Measurements from ENCODE around the gene RMI2. TPM values are rescaled to one million over a fixed set of nuclear protein-coding genes. Genes with fewer than 3 reads are reported as not detected.
A peak's percentile ranks its signal among the peaks of the same experiment; 100 is the strongest.

Gene RMI2
- total RNA-seq, 1 donor from 2014 or later, result 32.5 TPM

DNA sequence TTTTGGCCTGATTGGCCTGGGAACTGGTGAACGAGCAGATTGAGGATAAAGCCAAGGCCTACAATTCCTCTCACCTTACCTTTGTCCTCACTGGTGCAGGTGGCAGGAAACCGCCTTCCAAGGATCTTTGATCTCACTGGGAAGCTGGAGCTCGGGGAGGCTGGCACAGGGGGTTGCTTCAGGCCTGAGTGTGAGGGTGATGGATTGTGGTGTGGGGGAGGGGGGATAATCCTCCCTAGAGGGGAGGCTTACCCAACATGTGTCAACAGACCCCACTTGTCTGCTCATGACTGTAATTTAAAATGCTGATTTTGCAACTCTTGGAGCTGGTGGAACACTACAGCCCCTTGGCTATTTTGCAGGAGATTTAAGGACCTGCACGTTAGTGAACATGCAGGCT is 4.5 kb upstream of the RMI2 start:
- Mint-ChIP-seq H3K4me3 (ENCODE audit: low read depth) (no peak overlapping the region), H3K27ac (no peak overlapping the region), H3K36me3 (ENCODE audit: insufficient read depth) (peaks cover 4% of the 10 kb centered on the region), H3K4me1 (ENCODE audit: low read depth) (peaks cover 4% of the 10 kb centered on the region), H3K27me3 (no peaks in the 10 kb centered on the region), H3K9me3 (ENCODE audit: low read depth) (no peaks in the 10 kb centered on the region)
- DNase-seq (ENCODE audit: low spot score, unreplicated experiment), result no peak
- TF ChIP-seq, protein P1, sequence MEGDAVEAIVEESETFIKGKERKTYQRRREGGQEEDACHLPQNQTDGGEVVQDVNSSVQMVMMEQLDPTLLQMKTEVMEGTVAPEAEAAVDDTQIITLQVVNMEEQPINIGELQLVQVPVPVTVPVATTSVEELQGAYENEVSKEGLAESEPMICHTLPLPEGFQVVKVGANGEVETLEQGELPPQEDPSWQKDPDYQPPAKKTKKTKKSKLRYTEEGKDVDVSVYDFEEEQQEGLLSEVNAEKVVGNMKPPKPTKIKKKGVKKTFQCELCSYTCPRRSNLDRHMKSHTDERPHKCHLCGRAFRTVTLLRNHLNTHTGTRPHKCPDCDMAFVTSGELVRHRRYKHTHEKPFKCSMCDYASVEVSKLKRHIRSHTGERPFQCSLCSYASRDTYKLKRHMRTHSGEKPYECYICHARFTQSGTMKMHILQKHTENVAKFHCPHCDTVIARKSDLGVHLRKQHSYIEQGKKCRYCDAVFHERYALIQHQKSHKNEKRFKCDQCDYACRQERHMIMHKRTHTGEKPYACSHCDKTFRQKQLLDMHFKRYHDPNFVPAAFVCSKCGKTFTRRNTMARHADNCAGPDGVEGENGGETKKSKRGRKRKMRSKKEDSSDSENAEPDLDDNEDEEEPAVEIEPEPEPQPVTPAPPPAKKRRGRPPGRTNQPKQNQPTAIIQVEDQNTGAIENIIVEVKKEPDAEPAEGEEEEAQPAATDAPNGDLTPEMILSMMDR (IDR thresholded peaks at IDR 0.05; ENCODE audit: unreplicated experiment), result no peak

DNA sequence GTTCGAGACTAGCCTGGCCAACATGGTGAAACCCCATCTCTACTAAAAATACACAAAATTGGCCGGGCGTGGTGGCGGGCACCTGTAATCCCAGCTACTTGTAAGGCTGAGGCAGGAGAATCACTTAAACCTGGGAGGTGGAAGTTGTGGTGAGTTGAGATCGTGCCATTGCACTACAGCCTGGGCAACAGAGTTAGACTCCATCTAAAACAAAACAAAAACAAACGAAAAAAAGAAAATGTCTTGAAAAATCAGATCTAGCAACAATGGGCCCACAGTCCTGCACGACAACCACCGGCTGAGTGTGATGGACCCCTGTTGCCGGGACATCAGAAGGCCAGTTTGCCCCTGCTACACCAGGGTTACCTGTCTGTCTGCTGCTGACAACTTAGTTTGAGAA is 3.9 kb upstream of the RMI2 start:
- H3K4me3 Mint-ChIP-seq (ENCODE audit: low read depth), result no peak overlapping the region
- H3K4me1 Mint-ChIP-seq (ENCODE audit: low read depth), result peaks cover 6% of the 10 kb centered on the region
- TF ChIP-seq, protein P1 (IDR thresholded peaks at IDR 0.05; ENCODE audit: unreplicated experiment), result no peak
- no peaks in the 10 kb centered on the region for H3K27me3 Mint-ChIP-seq
- no peak for DNase-seq (ENCODE audit: low spot score, unreplicated experiment)
- no peaks in the 10 kb centered on the region for H3K9me3 Mint-ChIP-seq (ENCODE audit: low read depth)
- H3K36me3 Mint-ChIP-seq (ENCODE audit: insufficient read depth), result peaks cover 3% of the 10 kb centered on the region
- H3K27ac Mint-ChIP-seq, result no peak overlapping the region

DNA sequence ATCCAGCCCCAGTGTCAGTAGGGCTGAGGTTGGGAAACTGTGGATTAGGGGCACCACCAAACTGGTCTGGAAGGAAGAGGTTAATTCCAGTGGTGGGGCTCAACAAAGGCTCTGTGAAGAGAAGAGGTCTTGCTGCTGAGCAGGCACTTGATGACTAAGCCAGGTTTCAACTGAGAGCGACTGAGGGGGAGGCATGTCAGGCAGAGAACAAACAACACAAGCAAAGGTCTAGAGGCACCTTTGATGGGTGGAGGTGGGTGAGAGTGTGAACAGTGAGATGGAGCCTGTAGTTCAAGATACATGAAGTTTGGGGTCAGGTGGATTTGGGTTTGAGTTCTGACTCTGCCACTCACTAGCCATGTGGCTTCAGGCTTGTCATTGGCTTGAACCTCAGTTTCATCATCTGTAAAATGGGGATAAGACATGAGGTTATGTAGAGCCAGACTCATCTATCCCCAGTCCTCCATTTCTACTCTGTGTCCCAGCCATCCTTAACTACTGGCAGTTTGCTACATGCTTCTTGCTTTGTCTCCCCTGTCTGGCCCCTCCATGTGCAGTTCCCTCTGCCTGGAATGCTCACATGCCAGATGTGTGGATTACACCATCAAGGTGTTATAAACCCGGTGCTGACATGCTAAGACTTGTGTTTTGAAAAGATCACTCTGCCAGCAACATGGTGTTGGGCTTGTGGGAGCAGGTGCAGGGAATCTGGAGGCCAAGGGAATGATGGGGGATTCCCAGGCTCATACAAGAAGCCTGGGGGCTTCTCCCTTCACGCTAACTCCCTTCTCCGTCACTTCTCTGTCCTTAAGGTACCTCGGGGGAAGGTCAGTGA is 3.0 kb upstream of the RMI2 start:
- TF ChIP-seq, protein P1 (IDR thresholded peaks at IDR 0.05; ENCODE audit: unreplicated experiment), result no peak
- Mint-ChIP-seq H3K36me3 (ENCODE audit: insufficient read depth) (peaks cover 2% of the 10 kb centered on the region), H3K9me3 (ENCODE audit: low read depth) (no peaks in the 10 kb centered on the region), H3K27ac (peak overlapping the region; percentile 71), H3K27me3 (no peaks in the 10 kb centered on the region), H3K4me3 (ENCODE audit: low read depth) (no peak overlapping the region), H3K4me1 (ENCODE audit: low read depth) (peaks cover 6% of the 10 kb centered on the region)
- DNase-seq (ENCODE audit: low spot score, unreplicated experiment), result no peak

DNA sequence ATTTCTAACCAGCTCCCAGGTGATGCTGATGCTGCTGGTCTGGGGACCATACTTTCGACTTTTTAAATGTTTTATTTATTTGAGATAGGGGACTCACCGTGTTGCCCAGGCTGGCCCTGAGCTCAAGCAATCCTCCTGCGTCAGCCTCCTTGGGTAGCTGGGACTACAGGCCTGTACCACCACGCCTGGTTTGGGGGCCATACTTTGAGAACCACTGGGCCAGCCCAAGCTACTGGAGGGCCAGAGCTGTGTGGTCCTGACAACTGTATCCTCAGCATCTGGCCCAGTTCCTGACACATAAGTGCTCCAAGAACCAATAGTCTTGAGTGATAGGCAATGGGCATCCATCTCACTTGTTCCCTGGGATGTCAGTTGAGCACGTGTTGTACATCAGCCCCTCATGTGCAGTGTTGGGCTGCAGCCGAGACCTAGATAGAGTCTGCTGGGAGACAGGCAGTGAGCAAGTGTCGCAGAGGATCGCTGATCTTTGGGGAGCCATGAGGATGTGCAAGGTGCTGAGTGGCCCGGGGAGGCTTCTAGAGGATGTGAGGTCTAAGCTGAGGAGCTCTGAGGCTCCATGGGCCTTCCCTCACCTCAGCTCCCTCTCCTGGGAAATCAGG is 1.6 kb downstream of the RMI2 start:
- peaks cover 7% of the 10 kb centered on the region for H3K4me1 Mint-ChIP-seq (ENCODE audit: low read depth)

DNA sequence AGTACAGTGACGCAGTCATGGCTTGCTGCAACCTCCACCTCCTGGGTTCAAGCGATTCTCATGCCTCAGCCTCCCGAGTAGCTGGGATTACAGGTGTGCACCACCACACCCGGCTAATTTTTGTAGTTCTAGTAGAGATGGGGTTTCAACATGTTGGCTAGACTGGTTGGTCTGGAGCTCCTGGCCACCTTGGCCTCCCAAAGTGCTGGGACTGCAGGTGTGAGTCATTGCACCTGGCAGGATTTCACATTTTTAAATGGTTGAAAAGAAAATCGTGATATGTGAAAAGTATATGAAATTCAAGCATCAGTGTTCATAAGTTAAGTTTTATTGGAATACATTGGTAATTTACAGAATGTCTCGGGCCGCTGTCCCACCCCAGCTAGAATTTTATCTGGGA is 2.6 kb downstream of the RMI2 start:
- H3K4me3 Mint-ChIP-seq (ENCODE audit: low read depth), result no peak overlapping the region
- no peak overlapping the region for H3K27ac Mint-ChIP-seq
- H3K36me3 Mint-ChIP-seq (ENCODE audit: insufficient read depth), result peaks cover under 1% of the 10 kb centered on the region

More for the DNA sequence above, 1.6 kb downstream of the RMI2 start:
- Mint-ChIP-seq H3K27me3 (no peaks in the 10 kb centered on the region), H3K36me3 (ENCODE audit: insufficient read depth) (no peaks in the 10 kb centered on the region), H3K27ac (no peak overlapping the region), H3K4me3 (ENCODE audit: low read depth) (peak overlapping the region; percentile 85), H3K9me3 (ENCODE audit: low read depth) (no peaks in the 10 kb centered on the region)
- DNase-seq (ENCODE audit: low spot score, unreplicated experiment), result no peak
- TF ChIP-seq, protein P1 (IDR thresholded peaks at IDR 0.05; ENCODE audit: unreplicated experiment), result no peak

More for the DNA sequence above, 2.6 kb downstream of the RMI2 start:
- no peaks in the 10 kb centered on the region for H3K9me3 Mint-ChIP-seq (ENCODE audit: low read depth)
- H3K4me1 Mint-ChIP-seq (ENCODE audit: low read depth), result peaks cover 7% of the 10 kb centered on the region
- no peaks in the 10 kb centered on the region for H3K27me3 Mint-ChIP-seq
- no peak for DNase-seq (ENCODE audit: low spot score, unreplicated experiment)
- TF ChIP-seq, protein P1 (IDR thresholded peaks at IDR 0.05; ENCODE audit: unreplicated experiment), result no peak

Data from progenitor cell of endocrine pancreas (in vitro differentiated cells).